Measurements from ENCODE around the gene C13orf46. TPM values are rescaled to one million over a fixed set of nuclear protein-coding genes. Genes with fewer than 3 reads are reported as not detected.
"Not testable (repeated sequence)": the region's sequence is repeated elsewhere in the genome, so short reads cannot be mapped to it uniquely, and the experiment has no call there.

C13orf46 gene
- total RNA-seq, 1 experiment from 2014 or later: not detected

DNA sequence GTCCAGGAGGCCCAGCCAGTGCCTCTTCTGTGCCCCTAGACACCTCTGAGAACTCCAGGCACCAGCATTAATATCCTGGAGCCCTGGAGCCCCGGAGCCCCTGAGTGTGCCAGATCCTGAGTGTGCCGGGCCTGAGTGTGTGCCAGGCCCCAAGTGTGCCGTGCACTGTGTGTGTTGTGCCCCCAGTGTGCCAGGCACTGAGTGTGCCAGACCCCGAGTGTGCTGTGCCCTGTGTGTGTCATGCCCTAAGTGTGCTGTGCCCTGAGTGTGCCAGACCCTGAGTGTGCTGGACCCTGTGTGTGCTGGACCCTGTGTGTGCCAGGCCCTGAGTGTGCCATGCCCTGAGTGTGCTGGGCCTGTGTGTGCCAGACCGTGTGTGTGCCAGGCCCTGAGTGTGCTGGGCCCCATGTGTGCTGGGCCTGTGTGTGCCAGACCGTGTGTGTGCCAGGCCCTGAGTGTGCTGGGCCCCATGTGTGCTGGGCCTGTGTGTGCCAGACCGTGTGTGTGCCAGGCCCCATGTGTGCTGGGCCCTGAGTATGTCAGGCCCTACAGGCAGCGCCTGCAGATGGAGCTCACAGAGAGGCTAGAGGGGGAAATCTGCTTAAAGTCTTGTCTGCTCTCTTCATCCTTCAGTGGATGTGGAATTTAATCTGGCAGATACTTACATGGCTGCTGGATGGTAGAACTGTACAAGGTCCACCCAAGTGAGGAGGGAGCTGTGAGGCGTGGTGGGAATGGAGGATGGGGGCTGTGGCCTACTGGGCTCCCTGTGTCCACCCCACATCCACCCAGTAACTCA, 53.9 kb downstream of the C13orf46 start:
- in situ Hi-C loops (cut with HindIII; ENCODE audit: low pct_unique_long_range_greater_than_20kb, low sequenced_read_pairs): no loop called here
- no peak for DNase-seq (ENCODE audit: low read depth)

DNA sequence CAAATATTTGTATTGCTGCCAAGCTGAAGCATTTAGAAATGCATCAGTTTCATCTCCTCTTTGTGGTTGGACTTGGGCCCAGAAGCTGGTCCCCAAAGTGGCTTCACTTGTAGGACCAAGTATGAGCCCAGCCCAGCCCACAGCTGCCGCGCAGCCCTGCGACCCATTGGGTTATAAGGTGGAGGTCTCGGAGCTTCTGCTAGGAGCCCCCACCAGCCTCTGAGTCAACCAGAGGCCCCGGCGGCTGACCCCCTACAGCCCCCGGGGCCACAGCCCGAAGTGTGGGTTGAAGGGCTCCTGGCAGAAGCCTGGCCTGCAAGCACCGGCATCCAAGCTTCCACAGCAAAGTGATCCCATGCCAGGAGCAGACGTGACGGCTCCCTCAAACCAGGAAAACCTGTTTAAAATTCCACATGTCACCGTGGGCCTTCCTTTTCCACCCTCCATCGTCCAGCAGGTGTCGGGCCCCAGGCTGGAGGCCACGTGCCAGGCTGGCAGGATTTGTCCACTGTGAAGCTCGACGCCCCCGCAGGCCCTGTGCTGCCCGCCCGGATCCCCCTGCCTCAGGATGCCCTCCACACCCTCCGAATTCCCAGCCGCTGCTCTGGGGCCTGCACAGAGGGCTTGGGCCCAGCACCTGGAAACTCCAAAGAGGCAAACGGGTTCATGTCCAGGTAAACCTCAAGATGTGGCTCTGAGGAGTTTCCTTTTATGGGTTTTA, 54.7 kb downstream of the C13orf46 start:
- in situ Hi-C loops (cut with HindIII; ENCODE audit: low pct_unique_long_range_greater_than_20kb, low sequenced_read_pairs): no loop called here
- DNase-seq (ENCODE audit: low read depth): no peak

DNA sequence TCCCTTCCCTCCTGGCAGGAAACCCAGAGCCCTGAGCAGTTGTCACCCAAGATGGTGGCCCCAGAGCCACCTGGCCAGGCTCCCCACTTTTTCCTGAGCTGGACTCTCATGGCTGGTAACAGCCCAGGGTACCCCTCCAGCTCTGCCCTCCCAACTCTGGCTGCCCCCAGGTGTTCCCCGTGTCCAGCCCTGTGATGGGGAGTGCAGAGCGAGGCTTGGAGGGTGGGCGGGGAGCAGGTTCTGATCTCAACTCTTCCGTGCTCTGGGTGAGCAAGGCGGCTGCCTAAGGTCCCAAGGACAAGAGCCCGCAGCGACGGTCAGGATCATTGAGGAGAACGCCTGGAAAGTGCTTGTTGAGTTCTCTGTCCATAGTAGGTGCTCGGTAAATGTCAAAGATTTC, 55.3 kb downstream of the C13orf46 start:
- no peak for DNase-seq (ENCODE audit: low read depth)
- in situ Hi-C loops (cut with HindIII; ENCODE audit: low pct_unique_long_range_greater_than_20kb, low sequenced_read_pairs): no loop called here

DNA sequence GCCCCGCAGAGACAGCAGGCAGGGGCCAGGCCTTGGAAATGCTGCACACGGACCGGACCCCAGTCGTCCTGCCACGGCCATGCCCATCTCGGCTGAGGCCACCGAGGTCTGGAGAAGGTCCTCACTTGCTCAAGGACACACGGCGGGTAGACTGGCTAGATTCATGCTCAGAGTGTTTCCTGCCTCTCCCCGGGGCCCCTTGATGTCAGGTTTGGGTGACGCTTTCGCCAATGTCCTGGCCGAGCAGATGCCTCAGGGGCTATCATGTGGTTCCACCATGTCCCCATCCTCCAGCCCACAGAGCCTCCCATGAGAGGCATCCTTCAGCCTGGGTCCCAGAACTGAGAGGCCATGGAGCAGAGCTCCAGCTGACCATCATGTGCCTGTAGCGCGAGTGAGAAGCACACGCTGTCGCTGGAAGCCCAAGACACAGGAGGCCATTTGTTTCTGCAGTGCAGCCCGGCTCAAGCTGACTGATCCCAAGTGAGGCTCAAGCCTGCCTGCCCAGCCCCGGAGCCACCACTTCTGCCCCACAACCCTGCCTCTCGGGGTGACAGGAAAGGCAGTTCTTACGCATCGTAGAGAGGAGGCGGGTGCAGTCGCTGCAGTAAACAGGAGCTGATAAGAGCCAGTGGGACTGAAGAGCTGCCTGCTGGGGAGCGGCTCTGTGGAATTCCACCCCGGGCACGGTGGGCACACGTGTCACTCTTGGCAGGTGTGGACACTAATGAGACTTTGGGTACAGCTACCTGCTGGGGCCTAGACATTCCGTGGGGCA, 56.1 kb downstream of the C13orf46 start:
- DNase-seq (ENCODE audit: low read depth): no peak
- in situ Hi-C loops (cut with HindIII; ENCODE audit: low pct_unique_long_range_greater_than_20kb, low sequenced_read_pairs): no loop called here

DNA sequence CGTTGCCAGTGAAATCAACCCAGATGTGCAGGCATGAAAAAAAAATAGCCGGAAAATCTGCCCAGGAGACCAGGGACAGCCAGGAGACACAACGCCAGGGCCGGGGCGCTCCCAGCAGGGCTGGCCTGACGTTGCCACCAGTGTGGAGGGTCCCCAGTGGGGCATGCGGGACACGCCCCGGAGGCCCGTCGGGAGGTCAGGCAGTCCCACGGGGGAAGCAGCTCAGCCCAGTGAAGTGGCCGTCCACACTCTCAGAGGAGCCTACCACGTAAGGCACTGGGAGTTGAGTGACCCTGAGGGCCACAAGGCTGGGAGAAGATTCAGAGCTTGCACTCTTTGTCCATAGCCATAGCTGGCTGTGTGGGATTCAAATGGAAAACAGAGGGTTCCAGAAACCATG, 56.8 kb downstream of the C13orf46 start:
- in situ Hi-C loops (cut with HindIII; ENCODE audit: low pct_unique_long_range_greater_than_20kb, low sequenced_read_pairs): no loop called here
- no peak for DNase-seq (ENCODE audit: low read depth)

DNA sequence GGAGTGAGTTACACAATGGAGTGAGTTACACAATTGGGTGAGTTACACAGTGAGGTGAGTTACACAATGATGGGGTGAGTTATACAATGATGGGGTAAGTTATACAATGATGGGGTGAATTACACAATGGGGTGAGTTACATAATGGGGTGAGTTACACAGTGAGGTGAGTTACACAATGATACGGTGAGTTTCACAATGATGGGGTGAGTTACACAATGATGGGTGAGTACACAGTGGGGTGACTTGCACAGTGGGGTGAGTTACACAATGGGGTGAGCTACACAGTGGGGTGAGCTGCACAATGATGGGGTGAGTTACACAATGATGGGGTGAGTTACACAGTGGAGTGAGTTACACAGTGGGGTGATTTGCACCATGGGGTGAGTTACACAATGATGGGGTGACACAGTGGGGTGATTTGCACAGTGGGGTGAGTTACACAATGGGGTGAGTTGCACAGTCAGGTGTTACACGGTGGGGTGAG, 57.5 kb downstream of the C13orf46 start:
- in situ Hi-C loops (cut with HindIII; ENCODE audit: low pct_unique_long_range_greater_than_20kb, low sequenced_read_pairs): no loop called here
- DNase-seq (ENCODE audit: low read depth): no peak

DNA sequence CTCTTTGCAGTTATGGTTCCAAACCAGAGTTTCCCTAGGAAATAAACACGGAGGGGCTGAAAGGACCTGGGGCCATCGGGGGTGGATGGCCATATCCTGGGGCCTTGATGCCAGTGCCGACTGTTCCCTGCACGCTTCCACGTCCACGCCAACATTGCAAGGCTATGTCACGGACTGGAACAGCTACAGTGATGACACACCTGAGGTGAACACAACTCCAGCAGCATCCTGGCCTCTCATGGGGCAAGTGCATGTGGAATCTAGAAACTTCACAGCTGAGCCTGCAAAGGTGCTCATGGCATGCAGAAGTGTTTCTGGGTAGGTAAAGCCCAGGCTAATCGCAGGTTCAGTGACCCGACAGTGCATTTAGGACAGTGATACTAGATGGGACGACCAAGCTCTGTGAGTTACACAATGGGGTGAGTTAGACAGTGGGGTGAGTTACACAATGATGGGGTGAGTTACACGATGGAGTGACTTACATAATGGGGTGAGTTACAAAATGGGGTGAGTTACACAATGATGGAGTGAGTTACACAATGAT, 58.0 kb downstream of the C13orf46 start:
- DNase-seq (ENCODE audit: low read depth): no peak
- in situ Hi-C loops (cut with HindIII; ENCODE audit: low pct_unique_long_range_greater_than_20kb, low sequenced_read_pairs): no loop called here

DNA sequence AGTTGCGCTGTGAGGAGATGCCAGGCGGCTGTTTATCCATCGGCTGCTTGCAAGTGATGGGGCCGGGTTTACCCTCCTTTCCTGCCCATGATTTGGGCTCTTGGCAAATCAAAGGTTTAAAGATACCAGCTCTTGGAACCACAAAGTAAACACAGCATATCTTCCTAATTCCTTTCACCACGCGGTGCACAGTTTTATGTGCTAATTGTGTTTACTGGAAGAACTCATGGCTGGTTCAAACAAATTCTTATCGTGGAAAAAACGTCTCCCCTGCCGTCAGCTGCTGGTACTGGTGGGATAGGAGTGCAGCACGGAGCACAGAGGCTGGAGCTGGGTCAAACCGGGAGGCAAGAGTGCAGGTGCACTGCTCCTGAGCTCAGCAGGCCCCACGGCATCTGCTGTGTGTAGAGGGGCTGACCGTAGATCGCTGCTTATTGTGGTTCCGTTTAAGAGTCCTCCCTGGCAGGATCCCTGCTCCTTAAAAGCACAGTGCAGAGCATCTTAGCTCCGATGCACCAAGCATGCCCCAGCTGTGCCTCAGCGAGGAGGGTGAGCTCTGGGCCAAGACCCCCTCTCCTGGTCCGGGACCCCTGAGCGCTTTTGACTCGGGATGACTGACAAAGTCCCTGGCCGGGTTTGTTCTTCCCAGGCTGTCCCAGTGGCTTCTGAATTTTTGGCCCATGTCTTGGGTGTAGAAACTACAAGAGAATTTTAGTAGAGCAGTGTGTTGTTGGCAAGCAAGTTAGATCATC, 58.7 kb downstream of the C13orf46 start:
- DNase-seq (ENCODE audit: low read depth): no peak
- in situ Hi-C loops (cut with HindIII; ENCODE audit: low pct_unique_long_range_greater_than_20kb, low sequenced_read_pairs): no loop called here

DNA sequence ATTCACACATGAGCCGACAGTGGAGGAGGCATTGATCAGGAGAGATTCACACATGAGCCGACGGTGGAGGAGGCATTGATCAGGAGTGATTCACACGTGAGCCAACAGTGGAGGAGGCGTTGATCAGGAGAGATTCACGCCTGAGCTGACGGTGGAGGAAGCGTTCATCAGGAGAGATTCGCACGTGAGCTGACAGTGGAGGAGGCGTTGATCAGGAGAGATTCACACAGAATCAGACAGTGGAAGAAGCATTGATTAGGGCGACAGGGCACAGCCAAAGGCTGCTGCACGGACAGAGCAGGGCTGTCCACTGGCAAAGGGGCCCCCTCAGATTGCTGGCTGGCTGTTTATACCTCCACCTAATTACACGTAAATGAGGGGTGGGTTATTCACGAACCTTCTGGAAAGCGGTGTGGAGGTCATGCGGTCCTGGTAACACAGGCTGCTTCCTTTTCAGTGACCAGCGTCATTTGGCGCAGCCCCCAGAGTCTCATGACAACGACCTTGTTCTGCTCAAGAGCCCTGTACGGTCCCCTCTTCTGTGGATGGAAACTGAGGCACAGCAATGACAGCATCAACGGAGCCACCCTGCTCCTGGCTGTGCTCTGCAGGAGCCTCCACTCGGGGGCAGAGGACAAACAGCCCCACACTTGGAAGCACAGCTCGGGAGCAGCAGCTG, 59.4 kb downstream of the C13orf46 start:
- in situ Hi-C loops (cut with HindIII; ENCODE audit: low pct_unique_long_range_greater_than_20kb, low sequenced_read_pairs): no loop called here
- no peak for DNase-seq (ENCODE audit: low read depth)

DNA sequence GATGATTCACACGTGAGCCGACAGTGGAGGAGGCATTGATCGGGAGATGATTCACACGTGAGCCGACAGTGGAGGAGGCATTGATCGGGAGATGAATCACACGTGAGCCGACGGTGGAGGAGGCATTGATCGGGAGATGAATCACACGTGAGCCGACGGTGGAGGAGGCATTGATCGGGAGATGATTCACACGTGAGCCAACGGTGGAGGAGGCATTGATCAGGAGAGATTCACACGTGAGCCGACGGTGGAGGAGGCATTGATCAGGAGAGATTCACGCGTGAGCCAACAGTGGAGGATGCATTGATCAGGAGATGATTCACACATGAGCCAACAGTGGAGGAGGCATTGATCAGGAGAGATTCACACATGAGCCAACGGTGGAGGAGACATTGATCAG, 60.0 kb downstream of the C13orf46 start:
- DNase-seq (ENCODE audit: low read depth); in situ Hi-C loops (cut with HindIII; ENCODE audit: low pct_unique_long_range_greater_than_20kb, low sequenced_read_pairs): not testable (repeated sequence)

DNA sequence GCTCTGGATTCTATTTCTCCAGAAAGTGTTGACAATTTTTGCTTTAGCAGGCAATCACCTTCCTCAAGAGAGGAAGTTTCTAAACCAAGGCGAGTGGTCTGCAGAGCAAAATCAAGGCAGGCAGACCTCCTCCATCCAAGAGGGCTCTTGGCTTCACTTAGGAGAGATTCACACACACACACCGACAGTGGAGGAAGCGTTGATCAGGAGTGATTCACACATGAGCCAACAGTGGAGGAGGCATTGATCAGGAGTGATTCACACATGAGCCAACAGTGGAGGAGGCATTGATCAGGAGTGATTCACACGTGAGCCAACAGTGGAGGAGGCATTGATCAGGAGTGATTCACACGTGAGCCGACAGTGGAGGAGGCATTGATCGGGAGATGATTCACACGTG, 60.5 kb downstream of the C13orf46 start:
- DNase-seq (ENCODE audit: low read depth); in situ Hi-C loops (cut with HindIII; ENCODE audit: low pct_unique_long_range_greater_than_20kb, low sequenced_read_pairs): not testable (repeated sequence)

DNA sequence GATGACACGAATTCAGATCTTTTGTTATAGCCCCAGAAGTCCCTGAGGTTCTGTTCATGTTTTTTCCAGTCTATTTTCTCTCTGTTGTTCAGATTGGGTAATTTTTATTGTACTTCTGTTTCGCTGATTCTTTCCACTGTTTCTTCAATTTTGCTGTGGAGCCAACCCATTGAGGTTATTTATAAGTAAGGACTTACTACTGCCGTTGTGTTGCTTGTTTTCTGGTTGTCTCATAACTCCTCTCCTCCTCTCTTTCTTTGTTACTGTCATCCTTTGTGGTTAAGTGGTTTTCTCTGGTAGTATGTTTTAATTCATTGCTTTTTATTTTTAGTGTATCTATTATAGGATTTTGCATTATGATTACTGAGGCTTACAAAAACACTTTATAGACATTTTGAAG, 61.3 kb downstream of the C13orf46 start:
- DNase-seq (ENCODE audit: low read depth): no peak

DNA sequence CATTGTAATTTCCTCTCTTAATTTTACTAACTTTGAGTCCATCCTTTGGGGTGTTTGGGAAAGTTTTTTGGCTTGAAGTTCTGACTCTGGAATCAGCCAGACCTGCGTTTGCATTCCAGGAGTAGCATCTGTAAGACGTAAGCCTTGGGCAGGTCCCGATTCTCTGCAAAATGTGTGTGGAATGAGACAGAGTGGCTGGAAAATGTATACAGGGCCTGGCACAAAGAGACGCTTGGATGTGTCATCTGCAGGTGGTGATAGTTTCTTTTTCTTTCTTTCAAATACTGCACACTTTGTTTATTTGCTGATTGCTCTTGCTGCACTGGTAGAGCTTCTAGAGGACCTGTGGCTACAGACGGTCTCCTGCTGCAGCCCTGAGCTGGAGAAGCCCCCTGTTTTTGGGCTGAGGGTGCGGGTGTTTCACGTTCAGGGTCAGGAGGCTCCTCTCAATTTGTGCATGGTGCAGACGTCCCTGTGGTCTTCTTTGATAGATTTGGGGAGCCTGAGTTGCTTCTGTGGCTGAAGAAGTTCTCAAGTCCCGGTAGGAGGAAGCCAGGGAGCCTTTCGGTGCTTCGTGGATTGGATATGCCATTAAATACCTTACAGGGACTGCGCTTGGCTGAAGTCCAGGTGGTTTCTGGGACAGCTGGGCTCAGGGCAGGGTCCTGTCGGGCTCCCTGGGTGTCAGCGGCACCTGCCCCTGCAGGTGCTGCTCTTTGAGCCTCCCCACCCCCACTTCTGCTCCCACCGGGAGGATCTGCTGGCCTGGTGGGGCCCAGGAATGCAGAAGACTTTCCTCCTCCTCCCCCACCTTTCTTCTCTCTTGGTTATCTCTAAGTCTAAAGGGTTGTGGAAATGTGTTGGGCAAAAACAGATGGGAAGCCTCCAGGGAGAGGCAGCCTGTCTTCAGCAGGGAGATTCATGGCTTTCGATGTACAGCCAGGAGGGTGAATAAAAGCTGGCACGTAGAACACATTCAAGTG, 66.0 kb downstream of the C13orf46 start:
- no peak for DNase-seq (ENCODE audit: low read depth)

More for the DNA sequence above, 61.3 kb downstream of the C13orf46 start:
- in situ Hi-C loops (cut with HindIII; ENCODE audit: low pct_unique_long_range_greater_than_20kb, low sequenced_read_pairs): no loop called here

DNA sequence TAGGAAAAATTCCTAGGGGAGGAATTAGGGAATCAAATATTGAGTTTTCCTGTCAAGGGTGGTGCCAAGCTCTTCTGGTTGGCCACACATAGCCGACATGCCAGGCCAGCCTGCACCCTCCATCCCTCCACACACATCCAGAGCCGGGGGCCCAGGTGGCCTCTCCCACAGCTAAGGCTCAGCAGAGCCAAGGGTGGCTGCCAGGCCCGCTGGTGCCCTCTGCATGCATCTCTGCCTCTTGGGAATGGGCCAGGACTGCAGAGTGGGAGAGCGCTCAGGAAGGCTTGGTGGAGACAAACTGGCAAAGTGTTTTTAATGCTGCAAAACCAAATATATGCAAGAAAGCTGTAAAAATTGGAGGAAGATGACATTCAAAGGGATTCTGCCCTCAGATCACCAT, 67.3 kb downstream of the C13orf46 start:
- in situ Hi-C loops (cut with HindIII; ENCODE audit: low pct_unique_long_range_greater_than_20kb, low sequenced_read_pairs): no loop called here
- DNase-seq (ENCODE audit: low read depth): no peak

More for the DNA sequence above, 66.0 kb downstream of the C13orf46 start:
- in situ Hi-C loops (cut with HindIII; ENCODE audit: low pct_unique_long_range_greater_than_20kb, low sequenced_read_pairs): no loop called here

DNA sequence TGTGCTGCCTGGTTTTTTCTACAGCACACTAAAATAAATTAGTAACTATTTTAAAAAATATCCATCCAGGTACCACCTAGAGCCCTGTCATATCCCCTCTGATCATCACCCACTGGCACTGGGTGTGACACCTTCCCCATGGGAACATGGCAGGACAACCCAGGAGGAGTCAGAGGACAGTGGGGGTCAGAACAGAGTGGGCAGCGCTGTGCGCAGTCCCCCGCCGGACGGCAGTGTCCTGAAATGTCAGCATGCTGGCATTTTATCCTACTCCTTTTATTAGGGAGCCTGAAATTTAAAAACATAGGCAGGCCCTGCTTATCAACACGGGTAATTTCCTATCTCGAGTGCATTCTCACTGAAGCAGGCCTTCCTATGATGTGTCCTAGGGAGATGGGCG, 67.9 kb downstream of the C13orf46 start:
- in situ Hi-C loops (cut with HindIII; ENCODE audit: low pct_unique_long_range_greater_than_20kb, low sequenced_read_pairs): no loop called here

DNA sequence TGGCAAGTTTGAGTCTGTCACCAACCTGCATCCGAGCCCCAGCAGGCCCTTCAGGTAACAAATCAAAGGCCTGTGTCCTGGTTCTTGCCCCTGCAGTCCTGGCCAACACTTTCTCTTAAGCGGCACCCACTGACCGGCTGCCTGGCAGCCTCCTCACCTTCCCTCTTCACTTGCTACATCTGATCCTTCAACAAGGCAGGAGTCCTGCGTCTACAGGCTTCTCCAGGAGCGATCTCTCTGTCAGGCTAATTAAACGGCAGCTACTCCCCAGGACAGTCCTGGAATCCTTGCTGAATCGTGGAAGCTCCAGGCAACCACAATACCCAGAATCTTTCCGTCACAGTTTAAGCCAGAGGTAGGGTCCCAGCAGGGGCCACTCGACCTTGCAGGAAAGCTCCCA, 68.9 kb downstream of the C13orf46 start:
- DNase-seq (ENCODE audit: low read depth): no peak
- in situ Hi-C loops (cut with HindIII; ENCODE audit: low pct_unique_long_range_greater_than_20kb, low sequenced_read_pairs): no loop called here

More for the DNA sequence above, 67.9 kb downstream of the C13orf46 start:
- DNase-seq (ENCODE audit: low read depth): no peak
